HTR-8/SVneo (cell line): ENCODE data around the gene PRIM2.
A peak's percentile ranks its signal among the peaks of the same experiment; 100 is the strongest.
"Not testable (repeated sequence)": the region's sequence is repeated elsewhere in the genome, so short reads cannot be mapped to it uniquely, and the experiment has no call there.

Experiments used
- DNase-seq: peaks from one replicate; pipeline ENCODE4 v3.0.0; 2011; ENCODE audit warnings: low spot score, mixed read lengths; ENCODE audit not compliant: insufficient read length
- FAIRE-seq: peaks from 2 replicates; lab custom pipeline; 2011; peaks lifted over from hg19 to GRCh38; lab: Jason Lieb, UNC

PRIM2 gene

GRCh38 chr6:57435475-57436160 is 118.2 kb downstream of the PRIM2 start:
- DNase-seq (no peak), FAIRE-seq (no peak)

DNA sequence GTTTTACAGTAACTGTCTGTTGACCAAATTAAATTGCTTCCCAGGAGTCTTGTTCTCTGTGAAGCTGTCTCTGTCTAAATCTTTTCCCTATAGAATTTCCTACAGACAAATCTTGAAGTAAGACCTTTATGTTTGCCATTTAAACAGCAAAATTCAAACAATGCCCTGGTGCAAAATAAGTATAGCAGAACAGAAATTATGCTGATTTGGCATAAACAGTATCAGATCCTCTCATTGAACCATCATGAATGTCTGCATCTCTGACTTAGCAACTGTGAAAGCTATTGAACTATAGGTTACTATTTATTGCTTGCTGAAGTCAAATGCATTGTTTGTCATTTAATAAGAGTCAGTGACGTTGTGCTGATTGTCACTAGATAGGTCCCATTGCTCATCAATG is 123.3 kb downstream of the PRIM2 start:
- peak; percentile 52 for FAIRE-seq
- not testable (repeated sequence) for DNase-seq

DNA sequence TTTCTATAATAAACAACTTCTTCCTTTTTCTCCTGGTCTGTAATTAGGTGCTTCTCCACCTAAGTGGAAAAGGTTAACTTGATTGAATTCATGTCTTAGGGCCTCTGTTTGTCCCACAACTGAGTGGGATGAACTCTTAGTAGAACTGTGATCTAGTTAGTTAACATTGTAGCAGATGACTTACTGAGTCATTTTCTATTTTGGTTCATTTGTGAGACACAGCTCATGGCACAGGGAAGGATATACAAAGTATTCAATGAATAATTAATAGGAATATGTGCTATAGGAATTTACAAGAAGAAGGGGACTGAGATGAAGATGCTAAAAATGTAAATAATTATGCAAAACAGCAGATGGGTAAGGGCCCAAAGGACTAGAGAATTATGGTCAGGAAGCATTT is 124.7 kb downstream of the PRIM2 start:
- not testable (repeated sequence) for DNase-seq

GRCh38 chr6:57443181-57443580 is 125.8 kb downstream of the PRIM2 start:
- not testable (repeated sequence) for FAIRE-seq

More for the DNA sequence above, 124.7 kb downstream of the PRIM2 start:
- not testable (repeated sequence) for FAIRE-seq

GRCh38 chr6:57444787-57445186 is 127.4 kb downstream of the PRIM2 start:
- DNase-seq, FAIRE-seq: not testable (repeated sequence)

More at GRCh38 chr6:57443181-57443580, 125.8 kb downstream of the PRIM2 start:
- not testable (repeated sequence) for DNase-seq

DNA sequence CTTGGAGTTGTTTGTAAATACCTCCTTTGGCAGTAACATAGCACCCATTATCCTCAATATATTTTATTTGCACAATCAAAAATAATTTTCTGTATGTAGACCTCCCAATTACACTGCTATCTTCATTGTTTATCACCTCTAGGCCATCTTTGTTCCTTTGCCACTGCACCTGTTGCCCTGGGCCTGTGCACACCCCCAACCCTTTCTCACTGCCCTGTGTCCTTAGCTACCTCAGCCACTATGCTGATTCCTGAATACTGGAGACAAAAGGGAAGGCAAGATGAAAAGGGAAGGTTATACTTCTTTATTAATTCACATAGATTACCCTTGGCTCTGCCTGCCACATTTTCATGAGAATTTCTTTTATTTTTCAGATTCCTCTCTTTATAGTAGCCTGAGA is 127.9 kb downstream of the PRIM2 start:
- not testable (repeated sequence) for DNase-seq

DNA sequence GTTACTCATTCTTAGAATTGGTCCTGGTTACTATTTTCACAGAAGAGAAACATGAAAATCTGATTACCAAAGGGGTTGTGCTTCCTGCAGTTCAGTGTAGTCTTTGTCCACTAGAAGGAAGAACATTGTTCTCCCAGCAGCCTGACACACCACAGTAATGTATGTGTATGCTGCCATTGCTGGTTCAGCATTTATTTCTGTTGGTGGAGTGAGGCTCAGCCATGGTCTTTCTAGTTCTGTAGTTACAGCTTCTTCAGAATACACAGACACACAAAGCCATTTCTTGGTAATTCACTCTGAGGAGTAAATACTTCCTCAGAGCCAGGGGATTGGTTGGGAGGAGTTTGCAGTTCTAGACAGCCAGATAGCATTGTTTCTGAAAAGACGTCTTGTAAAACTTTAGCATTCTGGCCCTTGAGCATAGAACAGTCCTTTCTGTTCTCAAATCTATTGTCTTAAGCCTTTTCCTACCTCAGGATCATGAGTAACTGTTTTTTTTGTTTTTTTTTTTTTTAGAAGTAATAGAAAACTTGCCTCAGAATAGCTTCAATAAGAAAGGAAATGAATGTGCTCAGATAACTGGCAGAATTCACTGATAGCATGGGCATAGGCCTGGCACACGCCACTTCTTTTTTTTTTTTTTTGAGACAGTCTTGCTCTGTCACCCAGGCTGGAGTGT is 128.5 kb downstream of the PRIM2 start:
- not testable (repeated sequence) for DNase-seq, FAIRE-seq

More for the DNA sequence above, 127.9 kb downstream of the PRIM2 start:
- not testable (repeated sequence) for FAIRE-seq

- peak; percentile 84 for FAIRE-seq
- not testable (repeated sequence) for DNase-seq
These were observed 132.2 kb downstream of the PRIM2 start for GRCh38 chr6:57449496-57450066.

GRCh38 chr6:57459781-57460180 is 142.4 kb downstream of the PRIM2 start:
- FAIRE-seq, DNase-seq: not testable (repeated sequence)

- not testable (repeated sequence) for FAIRE-seq
These were observed 143.6 kb downstream of the PRIM2 start for GRCh38 chr6:57461022-57461421.

GRCh38 chr6:57463809-57464208 is 146.4 kb downstream of the PRIM2 start:
- not testable (repeated sequence) for DNase-seq

More at GRCh38 chr6:57461022-57461421, 143.6 kb downstream of the PRIM2 start:
- DNase-seq, result not testable (repeated sequence)

DNA sequence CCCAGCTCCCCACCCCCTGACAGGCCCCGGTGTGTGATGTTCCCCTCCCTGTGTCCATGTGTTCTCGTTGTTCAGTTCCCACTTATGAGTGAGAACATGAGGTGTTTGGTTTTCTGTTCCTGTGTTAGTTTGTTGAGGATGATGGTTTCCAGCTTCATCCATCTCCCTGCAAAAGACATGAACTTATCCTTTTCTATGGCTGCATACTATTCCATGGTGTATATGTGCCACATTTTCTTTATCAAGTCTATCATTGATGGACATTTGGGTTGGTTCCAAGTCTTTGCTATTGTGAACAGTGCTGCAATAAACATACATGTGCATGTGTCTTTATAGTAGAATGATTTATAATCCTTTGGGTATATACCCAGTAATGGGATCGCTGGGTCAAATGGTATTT is 148.5 kb downstream of the PRIM2 start:
- FAIRE-seq, DNase-seq: not testable (repeated sequence)

More at GRCh38 chr6:57463809-57464208, 146.4 kb downstream of the PRIM2 start:
- FAIRE-seq, result peak; percentile 46

DNA sequence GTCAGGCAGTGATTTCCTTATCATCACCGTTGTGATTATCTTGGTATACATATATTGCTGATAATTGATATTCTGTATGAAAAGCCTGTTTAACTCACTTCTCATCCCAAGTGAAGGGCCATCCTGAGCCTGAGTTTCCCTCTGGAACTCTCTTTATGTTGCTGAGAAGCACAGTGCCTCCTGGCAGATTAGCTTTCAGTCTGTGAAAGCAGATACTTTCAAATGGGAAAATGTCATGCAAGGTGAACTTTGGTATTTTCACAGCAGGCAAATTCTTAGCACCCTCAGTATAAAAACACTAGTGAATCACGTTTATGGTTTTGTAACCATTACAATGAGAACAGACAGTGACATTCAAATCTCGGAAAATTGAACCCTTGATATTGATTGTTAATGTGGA is 151.6 kb downstream of the PRIM2 start:
- DNase-seq (no peak), FAIRE-seq (peak; percentile 72)

GRCh38 chr6:57470148-57470547 is 152.7 kb downstream of the PRIM2 start:
- FAIRE-seq, DNase-seq: not testable (repeated sequence)

GRCh38 chr6:57471314-57471864 is 154.0 kb downstream of the PRIM2 start:
- not testable (repeated sequence) for DNase-seq
- peak; percentile 57 for FAIRE-seq

- DNase-seq, result not testable (repeated sequence)
- FAIRE-seq, result peak; percentile 31
These were observed 155.5 kb downstream of the PRIM2 start for GRCh38 chr6:57472861-57473362.

DNA sequence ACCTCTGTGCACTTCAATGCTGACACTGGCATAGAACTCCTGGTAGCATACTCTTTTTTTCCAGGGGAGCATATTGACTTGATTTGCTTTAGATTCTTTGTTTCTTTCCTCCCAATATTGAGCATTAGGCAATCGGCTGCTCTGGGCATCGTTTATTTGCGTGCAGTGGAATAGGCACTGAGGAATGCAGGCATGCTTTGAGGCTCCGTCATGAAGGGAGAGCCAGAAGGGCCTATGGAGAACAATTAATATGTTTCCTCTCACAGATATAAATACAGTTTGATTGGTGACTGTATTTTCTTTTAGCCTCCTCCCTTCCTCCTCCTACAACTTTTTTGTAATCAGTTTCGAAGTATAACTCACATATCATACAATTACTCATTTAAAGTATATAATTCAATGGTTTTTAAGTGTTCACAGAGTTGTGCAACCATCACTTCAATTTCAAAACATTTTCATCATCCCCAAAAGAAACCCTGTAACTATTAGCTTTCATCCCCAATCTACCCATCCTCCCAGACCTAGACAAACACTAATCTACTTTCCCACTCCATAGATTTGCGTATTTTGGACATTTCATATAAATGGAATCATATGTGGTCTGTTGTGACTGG is 157.5 kb downstream of the PRIM2 start:
- not testable (repeated sequence) for DNase-seq, FAIRE-seq

DNA sequence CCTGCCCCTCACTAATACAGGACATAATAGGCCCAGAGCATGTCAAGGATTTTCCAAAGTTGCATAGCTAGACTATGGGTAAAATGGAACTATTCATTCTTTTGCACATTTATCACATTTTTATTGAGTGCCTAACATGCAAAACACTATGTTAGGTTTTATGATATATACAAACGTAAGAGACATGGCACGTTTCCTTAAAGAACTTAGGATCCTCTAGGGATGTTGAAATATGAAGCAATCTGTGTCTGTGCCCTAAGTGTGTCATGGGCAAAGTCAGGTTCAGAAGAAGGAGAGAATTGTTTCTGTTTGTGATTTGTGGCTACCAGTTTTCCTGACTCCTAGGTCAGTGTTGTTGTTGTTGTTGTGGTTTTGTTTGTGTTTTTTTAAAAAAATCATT is 158.2 kb downstream of the PRIM2 start:
- peak; percentile 57 for FAIRE-seq
- not testable (repeated sequence) for DNase-seq

- not testable (repeated sequence) for FAIRE-seq, DNase-seq
These were observed 162.8 kb downstream of the PRIM2 start for GRCh38 chr6:57480194-57480593.

GRCh38 chr6:57481121-57481520 is 163.7 kb downstream of the PRIM2 start:
- FAIRE-seq, DNase-seq: not testable (repeated sequence)
